Testis (tissue), 2 donors: ENCODE data around the gene ICAM2.

Experiments used
- POLR2A ChIP-seq: fragments of 450-650 bp; IDR thresholded peaks from one replicate; pipeline ENCODE4 v1.6.1; 2017; ENCODE audit warnings: antibody characterized with exemption, mild to moderate bottlenecking, moderate library complexity
- TF ChIP-seq, protein P1 (sequence below), 3 experiments: fragments of 450-650 bp in 2 of 3; fragments of 200-600 bp in 1 of 3; sonication (generic) in 1 of 3; IDR thresholded peaks; one replicate each; pipeline ENCODE4 v1.5.1; 2016 to 2019; ENCODE audit warnings: antibody characterized with exemption in 3 of 3, mild to moderate bottlenecking in 2 of 3, moderate library complexity in 1 of 3

DNA sequence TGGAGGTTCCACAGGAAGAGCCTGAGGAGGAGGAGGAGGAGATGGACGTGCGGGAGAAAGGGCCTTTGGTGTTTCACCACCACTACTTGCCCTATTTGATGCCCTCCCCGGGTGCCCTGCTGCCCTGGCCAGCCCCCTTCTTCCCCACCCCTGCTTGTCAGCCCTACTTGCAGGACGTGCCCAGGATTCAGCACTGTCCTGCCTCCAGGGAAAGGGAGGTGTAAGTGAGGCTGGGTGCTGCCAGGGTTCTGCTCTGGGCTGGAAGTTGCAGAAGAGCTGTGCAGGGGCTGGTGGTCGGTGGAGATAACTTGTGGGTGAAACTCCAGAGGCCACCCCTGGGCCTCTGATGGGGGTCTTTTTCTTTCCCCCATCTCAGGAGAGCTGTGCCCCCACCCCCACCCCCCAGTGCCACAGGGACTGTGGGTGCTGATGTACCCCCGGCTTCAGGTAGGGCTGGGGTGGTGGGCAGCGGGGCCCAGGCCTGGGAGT lies 19.3 kb downstream of the ICAM2 start:
- TF ChIP-seq, protein P1, sequence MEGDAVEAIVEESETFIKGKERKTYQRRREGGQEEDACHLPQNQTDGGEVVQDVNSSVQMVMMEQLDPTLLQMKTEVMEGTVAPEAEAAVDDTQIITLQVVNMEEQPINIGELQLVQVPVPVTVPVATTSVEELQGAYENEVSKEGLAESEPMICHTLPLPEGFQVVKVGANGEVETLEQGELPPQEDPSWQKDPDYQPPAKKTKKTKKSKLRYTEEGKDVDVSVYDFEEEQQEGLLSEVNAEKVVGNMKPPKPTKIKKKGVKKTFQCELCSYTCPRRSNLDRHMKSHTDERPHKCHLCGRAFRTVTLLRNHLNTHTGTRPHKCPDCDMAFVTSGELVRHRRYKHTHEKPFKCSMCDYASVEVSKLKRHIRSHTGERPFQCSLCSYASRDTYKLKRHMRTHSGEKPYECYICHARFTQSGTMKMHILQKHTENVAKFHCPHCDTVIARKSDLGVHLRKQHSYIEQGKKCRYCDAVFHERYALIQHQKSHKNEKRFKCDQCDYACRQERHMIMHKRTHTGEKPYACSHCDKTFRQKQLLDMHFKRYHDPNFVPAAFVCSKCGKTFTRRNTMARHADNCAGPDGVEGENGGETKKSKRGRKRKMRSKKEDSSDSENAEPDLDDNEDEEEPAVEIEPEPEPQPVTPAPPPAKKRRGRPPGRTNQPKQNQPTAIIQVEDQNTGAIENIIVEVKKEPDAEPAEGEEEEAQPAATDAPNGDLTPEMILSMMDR (IDR thresholded peaks at IDR 0.05), result no peak
- TF ChIP-seq POLR2A, result no peak
